ENCODE measurements around the gene AGER. TPM values are rescaled to one million over a fixed set of nuclear protein-coding genes. Genes with fewer than 3 reads are reported as not detected.
A peak's percentile ranks its signal among the peaks of the same experiment; 100 is the strongest.

AGER gene
- total and polyA plus RNA-seq, 2 donors (not counting 3 experiments of a cell fraction or from before 2014, with no cell fraction given), result 5.1 to 18.5 TPM

DNA sequence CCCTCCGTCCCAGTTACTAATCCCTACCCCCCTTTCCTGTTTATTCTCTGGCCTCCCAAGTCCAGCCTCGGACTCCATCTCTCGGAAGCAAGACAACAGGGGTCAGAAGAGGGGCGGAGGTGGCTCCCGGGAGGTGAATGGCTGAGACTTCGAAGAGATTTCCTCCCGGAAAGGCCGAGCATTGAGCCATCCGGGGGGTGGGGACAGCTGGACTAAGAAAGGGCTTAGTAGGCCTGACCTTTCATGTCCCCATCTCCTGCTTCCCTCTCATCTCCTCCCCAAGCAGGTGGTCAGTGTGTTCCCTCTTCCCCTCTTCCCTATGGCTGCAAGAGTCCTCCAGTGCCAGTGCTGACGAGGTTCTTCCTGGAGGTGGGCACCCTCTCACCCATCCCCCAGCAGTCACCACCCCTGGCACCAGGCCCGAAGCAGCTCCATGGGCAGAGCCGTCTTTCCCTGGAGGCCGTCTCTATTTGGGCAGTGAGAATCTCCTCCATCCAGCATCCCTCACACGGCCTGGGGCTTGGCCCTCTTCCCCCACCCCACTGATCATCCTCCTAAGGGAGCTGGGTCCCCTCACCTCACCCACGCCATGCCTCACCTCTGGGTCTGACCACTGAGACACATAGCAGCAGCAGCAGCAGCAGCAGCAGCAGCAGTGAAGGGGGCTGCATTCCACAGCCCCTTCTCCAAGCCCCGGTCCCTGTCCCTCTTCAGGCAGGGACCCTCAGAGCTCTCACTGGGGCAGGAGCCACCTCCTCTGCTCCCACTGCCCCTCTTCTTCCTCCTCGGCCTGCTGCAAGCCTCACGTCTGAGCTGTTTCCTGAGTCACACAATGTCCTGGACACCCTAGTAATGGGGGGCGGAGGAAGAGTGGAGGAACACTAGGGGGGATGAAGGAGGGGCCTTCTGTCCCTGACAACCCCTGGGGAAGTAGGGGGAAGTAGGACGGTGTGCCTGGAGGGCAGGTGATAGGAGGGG, 39.5 kb upstream of the AGER start, which contains the start of gene NOTCH4:
Gene NOTCH4, minus strand, starts transcription at position 810 of the 978 bp plus-strand sequence. Its CDS starts 139 bp downstream, at position 671.
- dilution Hi-C loops (cut with MboI; ENCODE audit: extremely low pct_ligation_motif_present, low sequenced_read_pairs), result no loop called here
- Histone ChIP-seq H3K27me3 (ENCODE audit: control insufficient read depth in 2 of 2, insufficient read depth in 2 of 2, low read length in 2 of 2) (no peaks in the 10 kb centered on the region), H3K9me1 (replicated peaks; ENCODE audit: control insufficient read depth, extremely low read depth, insufficient read depth, low read length) (no peaks in the 10 kb centered on the region), H3K79me2 (ENCODE audit: control insufficient read depth, insufficient read depth, low read length) (peaks cover 2% of the 10 kb centered on the region), H3K9ac (replicated peaks; ENCODE audit: extremely low read depth, insufficient read depth, low read length) (peak within 1 kb of the TSS; percentile 1), H3K4me1 (ENCODE audit: control insufficient read depth, extremely low read depth, insufficient read depth, low read length) (peaks cover 25% of the 10 kb centered on the region), H3K27ac (ENCODE audit: insufficient read depth, low read depth, low read length) (peak within 1 kb of the TSS; percentile 25), H3K36me3 (ENCODE audit: control insufficient read depth in 2 of 2, extremely low read depth in 1 of 2, insufficient read depth in 2 of 2, low read length in 2 of 2) (peaks cover 3 to 5% of the 10 kb centered on the region in 2 experiments), H3K4me2 (ENCODE audit: insufficient read depth, low read length) (peak within 1 kb of the TSS; percentile 56), H3K4me3 (replicated peaks in 1 of 3; ENCODE audit: insufficient read depth in 1 of 3, low read depth in 1 of 3, low read length in 3 of 3) (peak within 1 kb of the TSS in 2 of 3 experiments; percentile 27 to 28), H3K9me3 (replicated peaks; ENCODE audit: control insufficient read depth, insufficient read depth, low read length) (no peaks in the 10 kb centered on the region), H4K20me1 (replicated peaks; ENCODE audit: control insufficient read depth, extremely low read depth, insufficient read depth, low read length) (no peaks in the 10 kb centered on the region), H2AFZ (ENCODE audit: low read depth, low read length) (peak within 1 kb of the TSS; percentile 58)
- intact Hi-C loops (cut with micrococcal nuclease), result no loop called here
- POLR2A ChIA-PET, result interaction anchor here (0.6 kb wide), 1 partner anchor 95 kb away, joined by 4 read pairs; the partner anchor contains the start of gene ATF6B
- BruUV-seq (replicated peaks), result TSS peak; percentile 16
- DNase-seq (ENCODE audit: low read depth, low spot score) (peak; percentile 27), FAIRE-seq (peak; percentile 94)
- CTCF ChIA-PET, result interaction anchor here (0.8 to 1.4 kb wide), 4 partner anchors 21 to 615 kb away, joined by 3 to 4 read pairs (median 4); no protein-coding TSS in a partner anchor
- TF ChIP-seq MYC (IDR thresholded peaks at IDR 0.05; ENCODE audit: low read depth, low read length) (peak; percentile 7), POLR2A (IDR thresholded peaks at IDR 0.05; ENCODE audit: low read depth, low read length) (no peak)

DNA sequence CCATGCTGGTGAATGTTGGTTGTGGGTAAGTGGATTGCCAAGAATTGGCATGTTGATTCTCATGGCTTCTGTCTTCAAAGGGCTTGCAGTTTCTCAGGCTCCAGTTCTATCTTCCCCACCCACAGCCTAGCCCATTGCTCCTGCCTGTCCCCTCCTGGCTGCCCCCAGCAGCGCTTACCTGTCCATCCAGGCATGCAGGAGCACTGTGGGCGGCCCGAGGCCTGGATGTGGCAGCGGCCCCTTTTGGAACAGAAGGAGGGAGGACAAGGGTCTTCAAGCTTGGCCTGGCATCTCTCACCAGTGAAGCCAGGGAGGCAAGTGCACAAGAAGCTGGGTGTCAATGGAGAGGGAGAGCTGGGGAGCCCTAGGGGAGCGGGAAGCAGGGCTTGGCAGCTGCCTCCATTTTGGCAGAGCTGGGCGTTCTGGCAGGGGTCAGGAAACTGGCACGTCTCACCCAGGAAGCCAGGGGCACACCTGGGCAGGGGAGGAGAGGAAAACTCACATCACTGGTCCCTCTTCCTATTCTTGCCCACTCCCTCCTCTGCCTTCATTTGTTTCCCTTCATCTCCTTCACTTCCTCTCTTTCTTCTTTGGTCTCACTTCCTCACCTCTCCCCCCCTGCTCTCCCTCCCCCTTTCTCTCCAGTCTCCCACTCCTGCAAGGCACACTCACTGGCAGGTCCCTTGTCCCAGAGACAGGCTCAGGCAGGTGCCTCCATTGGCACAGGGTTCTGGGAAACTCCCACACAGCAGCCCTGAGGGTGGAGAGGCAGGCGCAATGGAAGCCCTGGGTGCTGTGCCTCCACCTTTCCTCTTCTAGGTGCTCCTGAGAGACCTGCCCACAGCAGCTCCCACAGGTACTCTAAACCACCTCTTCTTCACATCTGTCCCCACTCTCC, 38.5 kb upstream of the AGER start:
- H3K79me2 ChIP-seq (ENCODE audit: control insufficient read depth, insufficient read depth, low read length), result peaks cover 2% of the 10 kb centered on the region
- H3K27ac ChIP-seq (ENCODE audit: insufficient read depth, low read depth, low read length), result no peak overlapping the region
- no TSS peak for BruUV-seq (replicated peaks)
- no peak overlapping the region for H3K9ac ChIP-seq (replicated peaks; ENCODE audit: extremely low read depth, insufficient read depth, low read length)
- intact Hi-C loops (cut with micrococcal nuclease), result no loop called here
- peaks cover 25% of the 10 kb centered on the region for H3K4me1 ChIP-seq (ENCODE audit: control insufficient read depth, extremely low read depth, insufficient read depth, low read length)
- dilution Hi-C loops (cut with MboI; ENCODE audit: extremely low pct_ligation_motif_present, low sequenced_read_pairs), result no loop called here
- peaks cover 6 to 7% of the 10 kb centered on the region in 2 experiments for H3K36me3 ChIP-seq (ENCODE audit: control insufficient read depth in 2 of 2, extremely low read depth in 1 of 2, insufficient read depth in 2 of 2, low read length in 2 of 2)
- FAIRE-seq (no peak), DNase-seq (ENCODE audit: low read depth, low spot score) (no peak)
- H3K4me2 ChIP-seq (ENCODE audit: insufficient read depth, low read length), result peak overlapping the region; percentile 56
- ChIA-PET POLR2A (interaction anchor here (0.6 kb wide), 1 partner anchor 94 kb away, joined by 4 read pairs; the partner anchor contains the start of gene ATF6B), CTCF (interaction anchor here (0.8 to 1.4 kb wide), 3 partner anchors 23 to 616 kb away, joined by 3 to 4 read pairs (median 4); no protein-coding TSS in a partner anchor)
- H2AFZ ChIP-seq (ENCODE audit: low read depth, low read length), result peak overlapping the region; percentile 58
- TF ChIP-seq, protein P1, sequence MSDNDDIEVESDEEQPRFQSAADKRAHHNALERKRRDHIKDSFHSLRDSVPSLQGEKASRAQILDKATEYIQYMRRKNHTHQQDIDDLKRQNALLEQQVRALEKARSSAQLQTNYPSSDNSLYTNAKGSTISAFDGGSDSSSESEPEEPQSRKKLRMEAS (IDR thresholded peaks at IDR 0.05; ENCODE audit: insufficient read depth, insufficient read length), result no peak
- TF ChIP-seq, protein P2, sequence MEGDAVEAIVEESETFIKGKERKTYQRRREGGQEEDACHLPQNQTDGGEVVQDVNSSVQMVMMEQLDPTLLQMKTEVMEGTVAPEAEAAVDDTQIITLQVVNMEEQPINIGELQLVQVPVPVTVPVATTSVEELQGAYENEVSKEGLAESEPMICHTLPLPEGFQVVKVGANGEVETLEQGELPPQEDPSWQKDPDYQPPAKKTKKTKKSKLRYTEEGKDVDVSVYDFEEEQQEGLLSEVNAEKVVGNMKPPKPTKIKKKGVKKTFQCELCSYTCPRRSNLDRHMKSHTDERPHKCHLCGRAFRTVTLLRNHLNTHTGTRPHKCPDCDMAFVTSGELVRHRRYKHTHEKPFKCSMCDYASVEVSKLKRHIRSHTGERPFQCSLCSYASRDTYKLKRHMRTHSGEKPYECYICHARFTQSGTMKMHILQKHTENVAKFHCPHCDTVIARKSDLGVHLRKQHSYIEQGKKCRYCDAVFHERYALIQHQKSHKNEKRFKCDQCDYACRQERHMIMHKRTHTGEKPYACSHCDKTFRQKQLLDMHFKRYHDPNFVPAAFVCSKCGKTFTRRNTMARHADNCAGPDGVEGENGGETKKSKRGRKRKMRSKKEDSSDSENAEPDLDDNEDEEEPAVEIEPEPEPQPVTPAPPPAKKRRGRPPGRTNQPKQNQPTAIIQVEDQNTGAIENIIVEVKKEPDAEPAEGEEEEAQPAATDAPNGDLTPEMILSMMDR (IDR thresholded peaks at IDR 0.05; ENCODE audit: extremely low read depth in 1 of 2, insufficient read depth in 1 of 2, low read depth in 1 of 2, low read length in 2 of 2), result no peak
- TF ChIP-seq EZH2 (IDR thresholded peaks at IDR 0.05; ENCODE audit: borderline replicate concordance, low read depth, low read length, severe bottlenecking) (no peak), MYC (IDR thresholded peaks at IDR 0.05; ENCODE audit: low read depth, low read length) (no peak), GATA2 (IDR thresholded peaks at IDR 0.05; ENCODE audit: insufficient read depth, insufficient read length, low read depth, low read length) (no peak), POLR2A (IDR thresholded peaks at IDR 0.05; ENCODE audit: low read depth, low read length) (no peak), POLR2AphosphoS5 (IDR thresholded peaks at IDR 0.05; ENCODE audit: insufficient read depth, low read depth, low read length) (no peak), FOS (IDR thresholded peaks at IDR 0.05; ENCODE audit: borderline replicate concordance, insufficient read depth, low read length) (no peak), JUN (IDR thresholded peaks at IDR 0.05; ENCODE audit: borderline replicate concordance, insufficient read depth, insufficient read length, low read depth) (no peak)
- H4K20me1 ChIP-seq (replicated peaks; ENCODE audit: control insufficient read depth, extremely low read depth, insufficient read depth, low read length), result no peaks in the 10 kb centered on the region
- peak overlapping the region in 2 of 3 experiments; percentile 27 to 28 for H3K4me3 ChIP-seq (replicated peaks in 1 of 3; ENCODE audit: insufficient read depth in 1 of 3, low read depth in 1 of 3, low read length in 3 of 3)
- no peaks in the 10 kb centered on the region for H3K27me3 ChIP-seq (ENCODE audit: control insufficient read depth in 2 of 2, insufficient read depth in 2 of 2, low read length in 2 of 2)
- H3K9me1 ChIP-seq (replicated peaks; ENCODE audit: control insufficient read depth, extremely low read depth, insufficient read depth, low read length), result no peaks in the 10 kb centered on the region
- no peaks in the 10 kb centered on the region for H3K9me3 ChIP-seq (replicated peaks; ENCODE audit: control insufficient read depth, insufficient read depth, low read length)

Data from endothelial cell of umbilical vein (primary cell).